T-helper 1 cell treated with Interleukin-12 subunit alpha and Interleukin-12 subunit beta and Interleukin-4 antibody, amounts not matched to agents 30 μg/mL and 1 μg/mL, for 36 hours (primary cell): ENCODE results near the gene RASGRP2.
"Not testable (repeated sequence)": the region's sequence is repeated elsewhere in the genome, so short reads cannot be mapped to it uniquely, and the experiment has no call there.

Source experiments
- H3K27ac Mint-ChIP-seq: one replicate; pipeline ENCODE4 v1.8.0; 2021; ENCODE audit warnings: mild to moderate bottlenecking, mixed read lengths
- H3K27me3 Mint-ChIP-seq: one replicate; pipeline ENCODE4 v1.8.0; 2021; ENCODE audit warnings: low read depth, mixed read lengths
- H3K36me3 Mint-ChIP-seq: one replicate; pipeline ENCODE4 v1.8.0; 2021; ENCODE audit warnings: low read depth, mixed read lengths
- H3K4me1 Mint-ChIP-seq: one replicate; pipeline ENCODE4 v1.8.0; 2021; ENCODE audit warnings: low read depth, mixed read lengths
- H3K4me3 Mint-ChIP-seq: one replicate; pipeline ENCODE4 v1.8.0; 2021; ENCODE audit warnings: mild to moderate bottlenecking, moderate library complexity, mixed read lengths
- H3K9me3 Mint-ChIP-seq: one replicate; pipeline ENCODE4 v1.8.0; 2021; ENCODE audit warnings: mixed read lengths

Gene RASGRP2

DNA sequence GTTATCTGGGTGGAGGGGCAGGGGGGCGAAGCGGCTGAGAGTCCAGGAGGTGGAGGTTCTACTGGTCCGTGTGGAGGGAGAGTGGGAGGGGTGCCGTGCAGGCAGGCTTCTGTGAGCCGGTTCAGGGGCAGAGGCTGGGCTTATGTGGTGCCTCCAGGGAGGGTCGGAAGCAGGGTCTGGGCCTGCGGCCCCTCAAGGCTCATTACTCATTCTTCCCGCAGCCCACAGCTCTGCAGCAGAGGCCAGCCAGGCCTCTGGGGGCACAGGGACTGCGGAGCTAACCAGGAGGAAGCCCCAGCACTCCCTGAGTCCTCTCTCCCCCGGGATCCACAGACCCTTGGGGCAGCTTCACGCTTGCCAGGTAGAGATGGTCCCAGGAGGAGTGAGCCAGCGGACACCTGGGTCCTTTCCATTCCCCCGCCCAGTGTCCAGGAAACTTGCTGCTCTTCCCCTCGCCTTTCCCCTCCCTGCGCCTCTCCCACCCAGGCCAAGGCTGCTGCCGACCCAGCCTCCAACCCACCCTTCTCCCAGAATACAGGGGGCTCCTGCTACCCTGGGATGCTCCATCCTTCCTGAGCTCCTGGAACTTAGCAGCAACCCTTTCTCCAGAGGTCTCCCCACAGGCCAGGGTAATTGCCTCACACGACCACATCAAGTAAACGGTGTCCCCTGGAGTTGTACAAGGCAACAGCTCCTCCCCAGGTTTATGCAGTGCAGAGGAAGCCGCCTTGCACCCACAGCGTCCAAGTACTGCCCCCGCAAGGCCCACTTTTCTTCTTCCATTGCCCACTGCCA is 27.3 kb downstream of the RASGRP2 start:
- Mint-ChIP-seq H3K36me3 (no peaks in the 10 kb centered on the region), H3K4me3 (no peak overlapping the region), H3K27me3 (peaks cover 80% of the 10 kb centered on the region)

DNA sequence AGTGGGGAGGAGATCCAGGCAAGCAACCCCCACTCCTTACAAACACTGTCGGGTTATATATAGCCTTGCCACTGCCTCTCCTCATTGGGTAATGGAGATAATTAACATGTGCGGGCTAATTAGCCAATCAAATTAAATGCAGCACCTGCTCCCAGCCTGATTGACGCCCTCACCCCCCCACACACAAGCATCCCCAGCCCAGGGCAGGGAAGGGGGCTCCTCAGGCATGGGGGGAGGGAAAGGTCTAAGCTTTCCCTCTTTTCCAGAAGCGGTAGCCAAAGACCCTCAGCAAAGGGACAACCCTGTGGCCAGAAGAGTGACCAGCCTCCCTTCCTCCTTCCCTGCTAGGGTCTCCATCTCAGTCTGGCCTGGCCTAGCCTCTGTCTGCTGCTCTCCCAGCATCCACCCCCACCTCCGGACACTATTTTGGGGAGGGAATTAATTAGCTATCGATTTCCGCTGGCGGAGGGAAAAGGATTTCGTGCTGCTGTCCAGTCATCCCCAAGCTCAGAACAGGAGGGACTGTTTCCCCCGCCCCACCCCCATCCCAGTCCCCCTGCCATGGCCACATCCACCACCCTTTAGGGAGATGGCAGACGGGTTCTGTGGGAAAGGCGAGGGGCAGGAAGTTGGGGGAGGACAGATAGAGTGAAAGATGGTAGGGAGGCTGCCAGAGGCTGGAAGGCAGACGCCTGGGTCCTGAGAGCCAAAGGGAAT is 28.0 kb downstream of the RASGRP2 start:
- Mint-ChIP-seq H3K27me3 (peaks cover 79% of the 10 kb centered on the region), H3K27ac (no peak overlapping the region), H3K9me3 (no peaks in the 10 kb centered on the region), H3K4me3 (no peak overlapping the region), H3K4me1 (peaks cover 9% of the 10 kb centered on the region), H3K36me3 (no peaks in the 10 kb centered on the region)

More for the DNA sequence above, 27.3 kb downstream of the RASGRP2 start:
- no peaks in the 10 kb centered on the region for H3K9me3 Mint-ChIP-seq
- no peak overlapping the region for H3K27ac Mint-ChIP-seq
- peaks cover 9% of the 10 kb centered on the region for H3K4me1 Mint-ChIP-seq

DNA sequence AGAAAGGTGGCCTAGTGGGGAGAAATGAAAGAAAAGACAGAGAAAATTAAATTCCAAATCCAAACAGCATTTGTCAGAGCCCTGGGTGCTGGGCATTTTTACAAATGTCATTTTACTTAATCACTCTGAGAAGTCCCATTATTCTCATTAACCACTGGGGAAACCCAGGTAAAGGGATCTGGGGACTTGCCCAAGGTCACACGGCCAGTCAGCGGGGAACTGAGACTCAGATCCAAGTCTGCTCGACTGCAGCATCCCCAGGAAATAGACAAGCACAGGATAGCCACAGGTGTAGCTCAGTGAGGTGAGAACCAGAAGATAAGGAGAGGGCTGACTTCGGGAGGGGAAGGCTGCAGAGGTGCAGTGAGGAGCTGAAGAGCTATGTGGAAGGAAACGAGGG is 28.8 kb downstream of the RASGRP2 start:
- Mint-ChIP-seq H3K4me1 (peaks cover 9% of the 10 kb centered on the region), H3K36me3 (no peaks in the 10 kb centered on the region), H3K9me3 (no peaks in the 10 kb centered on the region), H3K27ac (no peak overlapping the region), H3K27me3 (peaks cover 79% of the 10 kb centered on the region), H3K4me3 (no peak overlapping the region)

DNA sequence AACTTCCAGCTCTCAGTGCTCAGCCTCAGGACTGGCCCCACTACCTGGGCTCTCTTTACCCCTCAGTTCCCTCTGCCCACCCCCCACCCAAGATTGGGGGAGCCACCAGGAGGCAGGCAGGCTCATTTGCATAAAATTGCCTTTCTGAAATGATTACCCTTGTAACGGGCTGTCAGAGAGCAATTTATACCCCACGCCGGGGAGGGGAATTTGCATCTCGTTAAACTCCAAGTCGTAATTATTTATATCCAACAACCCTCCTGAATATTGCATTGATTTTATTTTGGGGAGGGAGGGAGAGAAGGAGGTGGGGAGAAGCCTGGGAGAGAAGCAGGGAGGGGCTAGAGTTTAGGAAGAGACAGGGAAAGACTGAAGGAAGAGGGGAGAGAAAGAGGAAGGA is 29.3 kb downstream of the RASGRP2 start:
- Mint-ChIP-seq H3K4me1 (peaks cover 9% of the 10 kb centered on the region), H3K36me3 (no peaks in the 10 kb centered on the region), H3K4me3 (no peak overlapping the region), H3K27ac (no peak overlapping the region), H3K9me3 (no peaks in the 10 kb centered on the region), H3K27me3 (peaks cover 79% of the 10 kb centered on the region)

DNA sequence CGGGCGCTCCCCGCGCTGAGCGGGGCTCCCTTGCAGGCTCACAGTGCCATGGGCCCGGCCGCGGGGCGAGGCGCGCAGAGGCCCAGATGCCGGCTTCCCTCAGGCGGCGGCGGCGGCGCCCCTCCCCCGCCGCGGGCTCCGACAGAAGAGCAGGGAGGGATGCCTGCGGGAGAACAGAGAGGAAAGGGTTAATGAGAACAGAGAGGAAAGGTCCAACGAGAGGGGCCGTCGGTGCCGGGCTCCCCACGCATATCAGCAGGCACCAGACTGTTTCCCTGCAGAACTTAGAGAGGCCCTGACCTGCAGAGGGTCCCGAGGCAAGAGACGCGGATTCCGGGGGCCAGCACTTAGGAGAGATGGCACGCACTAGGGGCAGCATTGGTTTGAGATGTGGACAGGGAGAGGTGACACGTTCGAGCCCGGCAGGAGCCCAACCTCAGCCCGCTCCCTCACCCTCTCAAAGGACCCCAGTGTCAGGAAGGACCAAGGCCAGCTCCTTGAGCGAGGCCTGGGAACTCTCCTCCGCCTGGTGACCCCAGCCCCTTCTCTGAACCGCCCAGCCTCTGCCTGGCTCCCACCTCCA is 30.1 kb downstream of the RASGRP2 start:
- Mint-ChIP-seq H3K27ac (no peak overlapping the region), H3K4me1 (peaks cover 9% of the 10 kb centered on the region), H3K36me3 (no peaks in the 10 kb centered on the region), H3K4me3 (no peak overlapping the region), H3K27me3 (peaks cover 81% of the 10 kb centered on the region), H3K9me3 (no peaks in the 10 kb centered on the region)

DNA sequence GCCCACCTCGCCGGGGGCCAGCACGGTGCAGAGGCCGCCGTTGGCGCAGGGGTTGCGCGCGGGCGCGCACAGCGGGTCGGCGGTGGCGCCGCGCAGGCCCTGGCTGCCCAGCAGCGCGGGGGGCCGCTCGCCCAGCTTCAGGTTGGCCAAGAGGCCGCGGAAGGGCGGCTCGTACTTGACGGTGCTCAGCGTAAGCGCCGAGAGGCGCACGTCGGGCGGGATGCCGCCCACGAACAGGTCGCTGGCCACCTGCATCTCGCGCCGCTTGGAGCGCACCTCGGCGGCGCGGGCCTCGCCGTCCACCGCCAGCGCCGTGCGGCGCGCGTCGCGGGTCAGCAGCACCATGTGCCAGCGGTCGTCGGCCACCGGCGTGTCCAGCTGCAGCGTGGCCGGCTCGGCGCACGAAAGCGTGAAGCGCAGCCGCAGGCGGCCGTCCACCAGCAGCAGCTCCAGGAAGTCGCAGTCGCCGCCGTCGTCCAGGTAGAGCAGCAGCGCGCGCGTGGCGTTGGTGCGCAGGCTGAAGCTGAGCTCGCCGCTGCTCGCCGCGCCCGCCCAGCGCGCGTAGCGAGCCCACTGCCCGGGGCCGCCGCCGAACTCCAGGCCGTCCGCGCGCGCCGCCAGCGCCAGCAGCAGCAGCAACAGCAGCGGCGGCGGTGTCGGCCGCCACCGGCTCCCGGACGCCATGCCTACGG is 30.8 kb downstream of the RASGRP2 start:
- Mint-ChIP-seq H3K4me1 (peaks cover 9% of the 10 kb centered on the region), H3K27me3 (peaks cover 78% of the 10 kb centered on the region), H3K4me3 (no peak overlapping the region), H3K9me3 (no peaks in the 10 kb centered on the region), H3K36me3 (no peaks in the 10 kb centered on the region), H3K27ac (no peak overlapping the region)

DNA sequence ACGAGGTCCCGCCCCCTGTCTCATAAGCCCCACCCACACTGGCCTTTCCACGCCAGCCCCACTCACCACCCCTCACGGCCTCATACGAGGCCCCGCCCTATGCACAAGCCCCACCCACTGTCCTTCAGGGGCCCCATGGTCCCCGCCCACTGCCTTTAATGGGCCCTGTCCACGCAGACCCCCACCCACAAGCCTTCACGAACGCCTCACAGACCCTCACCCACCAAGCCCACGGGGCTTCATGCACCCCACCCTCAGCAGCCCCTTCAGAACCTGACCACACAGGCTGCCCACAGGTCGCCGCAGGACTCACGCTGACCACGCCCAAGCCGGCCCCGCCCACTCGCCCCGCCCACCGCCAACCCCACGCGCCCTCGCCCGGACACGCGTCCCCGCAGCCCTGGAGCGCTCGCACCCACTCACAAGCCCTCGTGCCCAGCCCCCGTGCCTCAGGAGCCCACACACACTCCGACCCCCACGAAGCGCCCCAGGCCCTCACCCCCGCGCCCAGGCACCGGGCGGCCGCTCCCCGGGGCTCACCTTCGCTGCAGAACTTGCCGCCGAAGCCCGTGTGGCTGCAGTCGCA is 31.4 kb downstream of the RASGRP2 start:
- peak overlapping the region; percentile 29 for H3K4me3 Mint-ChIP-seq
- peaks cover 9% of the 10 kb centered on the region for H3K4me1 Mint-ChIP-seq
- no peaks in the 10 kb centered on the region for H3K9me3 Mint-ChIP-seq
- H3K36me3 Mint-ChIP-seq = no peaks in the 10 kb centered on the region
- H3K27me3 Mint-ChIP-seq = peaks cover 76% of the 10 kb centered on the region
- no peak overlapping the region for H3K27ac Mint-ChIP-seq

DNA sequence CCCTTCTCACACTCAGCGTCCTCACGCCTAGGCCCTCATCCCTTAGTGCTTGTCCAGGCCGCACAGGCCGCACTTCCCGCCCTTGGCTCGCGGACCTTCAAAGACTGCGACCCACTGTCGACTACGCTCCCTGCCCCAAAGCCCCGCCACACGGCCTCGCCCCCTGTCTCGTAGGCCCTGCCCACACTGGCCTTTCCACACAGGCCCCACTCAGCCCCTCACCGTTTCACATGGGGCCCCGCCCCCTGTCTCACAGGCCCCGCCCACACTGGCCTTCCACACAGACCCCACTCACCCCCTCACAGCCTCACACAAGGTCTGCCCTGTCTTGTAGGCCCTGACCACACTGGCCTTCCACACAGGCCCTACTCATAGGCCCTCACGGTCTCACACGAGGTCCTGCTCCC is 32.0 kb downstream of the RASGRP2 start:
- Mint-ChIP-seq H3K4me1 (peaks cover 9% of the 10 kb centered on the region), H3K27ac (no peak overlapping the region)

DNA sequence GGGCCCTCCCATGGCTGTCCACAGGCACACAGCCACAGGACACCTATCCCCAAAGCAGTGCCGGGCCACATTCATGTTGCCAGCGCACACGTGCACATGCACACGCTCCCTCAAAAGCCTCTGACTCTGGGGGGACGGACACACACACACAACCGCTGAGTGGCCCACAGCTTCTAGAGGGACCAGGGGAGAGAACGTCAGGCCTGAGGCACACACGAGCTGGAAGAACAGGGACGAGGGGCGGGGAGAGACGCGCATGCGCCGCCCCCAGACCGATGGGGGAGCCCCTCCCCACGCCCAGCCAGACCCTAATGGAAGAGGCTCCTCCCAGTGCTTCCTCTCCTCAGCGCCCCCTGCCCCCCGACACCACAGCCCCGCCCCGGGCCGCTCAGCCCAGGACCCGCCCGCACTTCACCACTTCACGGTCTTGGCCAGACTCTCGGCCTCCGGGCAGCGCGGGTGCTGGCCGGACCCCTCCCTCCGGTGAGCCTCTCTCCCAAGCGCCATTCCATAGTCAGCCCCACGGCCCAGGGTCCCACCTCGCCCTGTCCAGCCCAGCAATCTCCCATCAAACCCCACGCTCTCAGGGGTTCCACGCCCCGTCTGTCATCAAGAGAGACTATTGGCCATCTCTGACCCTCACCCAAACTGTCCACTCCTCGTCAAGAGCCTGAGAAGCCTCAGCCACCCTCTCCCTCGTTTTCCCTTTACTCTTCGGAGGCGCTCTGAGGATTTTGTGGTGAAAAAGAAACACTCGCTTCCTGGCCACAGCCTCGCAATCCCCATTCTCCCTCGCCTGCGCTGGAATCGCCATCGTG is 32.6 kb downstream of the RASGRP2 start:
- H3K27ac Mint-ChIP-seq = no peak overlapping the region
- no peak overlapping the region for H3K4me3 Mint-ChIP-seq
- no peaks in the 10 kb centered on the region for H3K36me3 Mint-ChIP-seq
- no peaks in the 10 kb centered on the region for H3K9me3 Mint-ChIP-seq
- H3K4me1 Mint-ChIP-seq = peaks cover 9% of the 10 kb centered on the region
- peaks cover 73% of the 10 kb centered on the region for H3K27me3 Mint-ChIP-seq

More for the DNA sequence above, 32.0 kb downstream of the RASGRP2 start:
- peaks cover 71% of the 10 kb centered on the region for H3K27me3 Mint-ChIP-seq
- H3K36me3 Mint-ChIP-seq = no peaks in the 10 kb centered on the region
- H3K9me3 Mint-ChIP-seq = no peaks in the 10 kb centered on the region
- H3K4me3 Mint-ChIP-seq = no peak overlapping the region

DNA sequence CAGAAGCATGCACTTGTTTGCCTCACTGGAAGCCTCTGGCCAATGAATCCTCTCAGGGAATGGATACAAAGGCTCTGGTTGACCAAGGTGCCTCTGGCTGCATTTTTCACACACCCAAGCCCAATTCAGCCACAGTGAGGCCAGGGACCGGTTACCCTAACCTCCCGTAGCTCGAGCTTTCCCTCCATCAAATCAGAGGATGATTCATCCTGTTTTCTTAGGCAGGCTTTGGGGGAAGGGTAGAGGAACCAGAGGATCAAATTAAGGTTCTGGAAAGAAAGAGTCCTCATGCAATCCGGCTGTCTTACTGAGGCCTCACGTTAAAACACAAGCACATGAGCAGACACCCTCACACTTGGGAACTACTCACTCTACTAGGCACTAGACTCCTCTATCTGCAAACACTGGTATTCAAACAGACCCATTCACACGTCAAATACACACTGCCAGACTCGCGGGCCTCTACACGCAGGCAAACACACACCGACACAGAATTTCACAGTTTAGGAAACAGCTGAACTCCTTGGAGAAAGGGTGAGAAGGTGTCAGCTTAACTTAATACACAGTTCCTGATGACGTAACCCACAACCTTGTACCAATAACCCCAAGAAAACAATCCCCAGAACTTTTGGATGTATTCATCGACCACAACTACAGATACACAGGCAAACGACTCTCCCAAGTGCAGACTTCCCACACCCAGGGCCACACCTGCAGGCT is 33.4 kb downstream of the RASGRP2 start:
- no peaks in the 10 kb centered on the region for H3K36me3 Mint-ChIP-seq
- H3K9me3 Mint-ChIP-seq = no peaks in the 10 kb centered on the region
- peaks cover 70% of the 10 kb centered on the region for H3K27me3 Mint-ChIP-seq
- H3K27ac Mint-ChIP-seq = no peak overlapping the region
- no peak overlapping the region for H3K4me3 Mint-ChIP-seq
- H3K4me1 Mint-ChIP-seq = peaks cover 9% of the 10 kb centered on the region

DNA sequence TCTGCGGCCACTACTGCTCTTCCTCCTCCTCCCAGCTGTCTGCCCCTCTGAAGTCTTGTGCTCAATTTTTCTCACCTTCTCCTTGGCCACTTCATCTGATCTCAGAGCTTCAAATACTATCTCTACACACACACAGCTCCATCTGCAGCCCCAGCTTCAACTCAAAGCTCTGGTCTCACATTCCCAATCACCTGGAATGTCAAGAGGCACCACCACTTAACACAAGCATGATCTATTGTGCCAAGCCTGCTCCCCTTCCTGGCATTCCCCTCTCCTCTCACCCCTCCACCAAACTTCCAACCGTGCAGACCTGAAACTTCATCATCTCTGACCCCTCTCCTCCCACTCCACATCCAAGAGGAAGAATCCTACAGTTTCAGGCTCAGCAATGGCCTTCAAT is 38.4 kb downstream of the RASGRP2 start:
- Mint-ChIP-seq H3K4me3 (no peak overlapping the region), H3K9me3 (no peaks in the 10 kb centered on the region), H3K4me1 (no peaks in the 10 kb centered on the region), H3K27ac (no peak overlapping the region), H3K27me3 (peaks cover 54% of the 10 kb centered on the region), H3K36me3 (no peaks in the 10 kb centered on the region)

DNA sequence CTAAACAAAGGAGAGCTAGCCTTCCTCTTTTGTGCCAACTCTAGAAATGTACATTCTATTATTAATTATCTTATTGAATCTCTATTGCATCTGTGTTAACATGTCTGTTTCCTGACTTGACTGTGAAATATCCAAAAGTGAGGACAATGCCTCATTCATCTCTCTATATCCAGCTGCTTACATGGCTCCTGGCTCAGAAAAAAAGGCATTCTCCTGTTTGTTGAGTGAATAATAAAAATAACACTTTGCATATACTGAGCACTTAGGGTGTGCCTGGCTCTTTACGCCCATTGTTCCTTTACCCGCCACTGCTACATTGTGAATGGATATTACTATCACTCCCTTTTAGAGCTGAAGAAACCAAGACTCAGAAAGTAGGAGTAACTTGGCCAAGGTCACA is 40.9 kb downstream of the RASGRP2 start:
- H3K4me3 Mint-ChIP-seq = no peak overlapping the region
- no peaks in the 10 kb centered on the region for H3K36me3 Mint-ChIP-seq
- no peaks in the 10 kb centered on the region for H3K9me3 Mint-ChIP-seq
- no peaks in the 10 kb centered on the region for H3K4me1 Mint-ChIP-seq
- peaks cover 42% of the 10 kb centered on the region for H3K27me3 Mint-ChIP-seq
- H3K27ac Mint-ChIP-seq = no peak overlapping the region

DNA sequence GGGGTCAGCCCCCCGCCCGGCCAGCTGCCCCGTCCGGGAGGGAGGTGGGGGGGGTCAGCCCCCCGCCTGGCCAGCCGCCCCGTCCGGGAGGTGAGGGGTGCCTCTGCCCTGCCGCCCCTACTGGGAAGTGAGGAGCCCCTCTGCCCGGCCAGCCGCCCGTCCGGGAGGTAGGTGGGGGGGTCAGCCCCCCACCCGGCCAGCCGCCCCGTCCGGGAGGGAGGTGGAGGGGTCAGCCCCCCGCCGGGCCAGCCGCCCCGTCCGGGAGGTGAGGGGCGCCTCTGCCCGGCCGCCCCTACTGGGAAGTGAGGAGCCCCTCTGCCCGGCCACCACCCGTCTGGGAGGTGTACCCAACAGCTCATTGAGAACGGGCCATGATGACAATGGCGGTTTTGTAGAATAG is 42.0 kb downstream of the RASGRP2 start:
- H3K27ac Mint-ChIP-seq, H3K36me3 Mint-ChIP-seq: not testable (repeated sequence)

More for the DNA sequence above, 42.0 kb downstream of the RASGRP2 start:
- peaks cover 40% of the 10 kb centered on the region for H3K27me3 Mint-ChIP-seq
- not testable (repeated sequence) for H3K4me1 Mint-ChIP-seq, H3K9me3 Mint-ChIP-seq, H3K4me3 Mint-ChIP-seq
